ENCODE data around the gene MRPS7. TPM values are rescaled to one million over a fixed set of nuclear protein-coding genes. Genes with fewer than 3 reads are reported as not detected.

The MRPS7 gene
- total and polyA plus RNA-seq, 2 of the 8 experiments (the other 6 are each of a cell fraction or from before 2014, with no cell fraction given) = 63.4 to 79.4 TPM

DNA sequence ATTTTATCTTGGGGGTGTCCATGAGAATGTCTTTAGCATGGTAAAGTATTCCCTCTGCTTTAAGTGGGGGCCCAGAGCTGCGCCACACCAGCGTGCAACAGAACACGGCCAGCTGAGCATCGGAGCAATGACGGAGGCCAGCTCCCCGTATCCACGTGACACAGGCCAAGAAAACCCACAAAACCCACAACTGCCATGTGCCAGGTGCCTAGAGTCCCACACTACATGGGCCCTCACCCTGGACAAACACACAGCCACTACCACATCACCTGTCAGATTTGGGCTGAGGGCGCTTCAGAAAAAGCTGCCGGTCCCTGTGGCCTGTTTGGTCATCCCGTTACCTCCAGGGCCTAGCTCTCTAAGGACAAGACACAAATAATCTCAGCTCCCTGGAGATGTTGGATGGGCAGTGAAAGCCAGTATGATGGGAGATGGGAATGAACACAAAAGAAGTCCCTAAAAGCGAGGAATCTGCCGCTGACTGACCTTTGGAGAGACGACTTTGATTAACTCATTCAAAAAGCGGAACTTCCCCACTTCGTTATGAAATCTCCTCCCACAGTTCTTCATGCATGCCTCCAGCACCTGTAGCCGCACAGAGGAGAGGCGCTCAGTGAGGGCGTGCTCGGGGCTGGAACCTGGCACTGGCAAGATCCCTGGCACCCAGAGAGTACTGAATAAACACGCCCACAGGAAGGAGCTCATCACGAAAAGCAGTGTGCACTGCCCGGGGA, 17.4 kb upstream of the MRPS7 start:
- no peak overlapping the region for H2AK5ac ChIP-seq (ENCODE audit: low read depth, low read length)
- no peak overlapping the region for H2BK15ac ChIP-seq (ENCODE audit: low read length)
- FAIRE-seq (no peak), DNase-seq (ENCODE audit: low read depth in 1 of 2, low spot score in 2 of 2) (no peak)
- H2BK5ac ChIP-seq (ENCODE audit: low read depth, low read length) = no peak overlapping the region
- H2BK120ac ChIP-seq (replicated peaks; ENCODE audit: low read depth, low read length) = no peak overlapping the region
- H3K4me1 ChIP-seq (replicated peaks in 1 of 4; ENCODE audit: control insufficient read depth in 3 of 4, insufficient read depth in 4 of 4, low read length in 3 of 4) = peaks cover 0 to 4% (median 0%) of the 10 kb centered on the region in 4 experiments; a peak in 3 of 7 replicates
- H4K20me1 ChIP-seq (replicated peaks in 1 of 2; ENCODE audit: control insufficient read depth in 1 of 2, insufficient read depth in 2 of 2, low read length in 2 of 2) = peaks cover 9 to 12% of the 10 kb centered on the region in 2 experiments
- CTCF ChIA-PET (ENCODE audit: partially characterized antibody) = interaction anchor here (0.6 to 16.5 kb wide), 10 partner anchors 7 to 1461 kb away, joined by 3 to 369 read pairs (median 3); partner anchors contain the start of genes GGA3, MIF4GD and MRPS7
- H3K27ac ChIP-seq (ENCODE audit: low read depth, low read length) = no peak overlapping the region
- H2AFZ ChIP-seq (ENCODE audit: low read length) = no peak overlapping the region
- POLR2A ChIA-PET (ENCODE audit: partially characterized antibody) = interaction anchor here (0.6 to 6.3 kb wide), 4 partner anchors 17 to 71 kb away, joined by 3 to 53 read pairs (median 10); partner anchors contain the start of genes GGA3, MIF4GD and MRPS7
- TF ChIP-seq SIX5 (IDR thresholded peaks at IDR 0.05; ENCODE audit: low read depth, low read length) = no peak
- TF ChIP-seq SAP30 (IDR thresholded peaks at IDR 0.05; ENCODE audit: insufficient read depth, insufficient replicate concordance, low read length) = no peak
- TF ChIP-seq, protein P1, sequence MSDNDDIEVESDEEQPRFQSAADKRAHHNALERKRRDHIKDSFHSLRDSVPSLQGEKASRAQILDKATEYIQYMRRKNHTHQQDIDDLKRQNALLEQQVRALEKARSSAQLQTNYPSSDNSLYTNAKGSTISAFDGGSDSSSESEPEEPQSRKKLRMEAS (IDR thresholded peaks at IDR 0.05) = no peak
- no peak for TF ChIP-seq TBP (IDR thresholded peaks at IDR 0.05; ENCODE audit: low read depth, low read length)
- no peak for TF ChIP-seq SP4 (IDR thresholded peaks at IDR 0.05; ENCODE audit: low read length)
- no peak for TF ChIP-seq CEBPB (IDR thresholded peaks at IDR 0.05; ENCODE audit: low read depth, low read length)
- TF ChIP-seq NANOG (IDR thresholded peaks at IDR 0.05; ENCODE audit: insufficient read depth, low read depth, low read length, poor library complexity, severe bottlenecking) = no peak
- no peak for TF ChIP-seq KDM5A (IDR thresholded peaks at IDR 0.05; ENCODE audit: low read length)
- no peak for TF ChIP-seq SP2 (IDR thresholded peaks at IDR 0.05; ENCODE audit: low read length)
- TF ChIP-seq EZH2 (IDR thresholded peaks at IDR 0.05; ENCODE audit: low read depth, low read length, severe bottlenecking) = no peak
- no peak for TF ChIP-seq TAF7 (optimal IDR thresholded peaks at IDR 0.05; ENCODE audit: borderline replicate concordance, low read depth, low read length)
- H3K56ac ChIP-seq (replicated peaks; ENCODE audit: insufficient read length, low read depth, low read length) = no peak overlapping the region
- 96% methylated on average over 22 of the region's 22 CpGs; no CpG with 5 or more reads in 1 of the 2 experiments for WGBS, 2 experiments (ENCODE audit: extremely low coverage in 1 of 2, insufficient coverage in 1 of 2, insufficient read length in 1 of 2, insufficient replicate concordance in 2 of 2, low coverage in 1 of 2, low lambda C conversion rate in 2 of 2, missing lambda C conversion rate in 1 of 2)
- no peaks in the 10 kb centered on the region for H3K23me2 ChIP-seq (ENCODE audit: low read depth, low read length)
- H2BK20ac ChIP-seq (ENCODE audit: low read length) = no peak overlapping the region
- no peak overlapping the region for H4K8ac ChIP-seq (ENCODE audit: extremely low read depth, insufficient read depth, low read length)
- no peaks in the 10 kb centered on the region for H3K27me3 ChIP-seq (replicated peaks in 1 of 4; ENCODE audit: control insufficient read depth in 3 of 4, extremely low read depth in 1 of 4, insufficient read depth in 3 of 4, low read length in 3 of 4)
- no peak overlapping the region for H3K23ac ChIP-seq (ENCODE audit: insufficient read length)
- no peak overlapping the region for H2BK12ac ChIP-seq (ENCODE audit: low read depth, low read length)
- no peak overlapping the region for H4K91ac ChIP-seq (replicated peaks; ENCODE audit: insufficient read length, low read length)
- no peak overlapping the region for H3K4ac ChIP-seq (replicated peaks; ENCODE audit: insufficient read length, low read depth, low read length)
- H3K4me2 ChIP-seq (ENCODE audit: insufficient read depth in 1 of 2, low read depth in 2 of 2, low read length in 2 of 2) = no peak overlapping the region
- H3K14ac ChIP-seq (ENCODE audit: insufficient read length) = no peak overlapping the region
- H4K5ac ChIP-seq (ENCODE audit: insufficient read length, low read depth, low read length) = no peak overlapping the region
- H3K79me2 ChIP-seq (ENCODE audit: control insufficient read depth in 1 of 2, insufficient read depth in 2 of 2, low read length in 2 of 2) = peaks cover 0 to 8% of the 10 kb centered on the region in 2 experiments; a peak in 1 of 4 replicates
- H3K36me3 ChIP-seq (ENCODE audit: control insufficient read depth in 2 of 4, insufficient read depth in 4 of 4, low read length in 3 of 4) = peaks cover 21 to 54% (median 45%) of the 10 kb centered on the region in 4 experiments
- H3K79me1 ChIP-seq (ENCODE audit: low read depth, low read length) = no peaks in the 10 kb centered on the region
- H3K9me3 ChIP-seq (ENCODE audit: insufficient read depth in 2 of 2, low read depth in 1 of 2, low read length in 1 of 2) = no peaks in the 10 kb centered on the region
- no peak overlapping the region for H3K18ac ChIP-seq (ENCODE audit: extremely low read depth, low read length)
- H3K4me3 ChIP-seq (ENCODE audit: extremely low read depth in 1 of 4, insufficient read depth in 2 of 4, low read depth in 3 of 4, low read length in 4 of 4) = no peak overlapping the region
- no peak overlapping the region for H3K9ac ChIP-seq (replicated peaks in 1 of 4; ENCODE audit: extremely low read depth in 1 of 4, low read depth in 3 of 4, low read length in 3 of 4)
